ENCODE data around the gene TOMM70. TPM values are rescaled to one million over a fixed set of nuclear protein-coding genes. Genes with fewer than 3 reads are reported as not detected.

The TOMM70 gene
- total and polyA plus RNA-seq, 2 donors from 2014 or later = 27.6 to 42.7 TPM

DNA sequence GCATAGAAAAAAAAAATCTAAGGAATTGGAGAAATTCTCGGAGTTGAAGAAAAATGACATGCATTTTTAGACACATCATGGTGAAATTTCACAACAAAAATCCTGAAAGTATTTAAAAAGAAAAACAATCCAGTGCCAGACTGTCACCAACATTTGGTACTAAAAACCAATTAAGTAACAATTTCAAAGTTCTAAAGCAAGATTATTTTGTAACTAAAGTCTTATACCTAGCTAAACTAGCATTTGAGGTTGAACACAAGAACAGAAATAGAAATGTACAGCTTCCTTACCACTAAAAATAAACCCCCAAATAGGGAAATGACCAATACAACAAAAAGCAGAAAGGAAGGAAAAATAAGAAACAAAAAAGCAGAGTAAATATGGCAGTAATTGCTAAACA is 11.9 kb downstream of the TOMM70 start:
- TF ChIP-seq, protein P1, sequence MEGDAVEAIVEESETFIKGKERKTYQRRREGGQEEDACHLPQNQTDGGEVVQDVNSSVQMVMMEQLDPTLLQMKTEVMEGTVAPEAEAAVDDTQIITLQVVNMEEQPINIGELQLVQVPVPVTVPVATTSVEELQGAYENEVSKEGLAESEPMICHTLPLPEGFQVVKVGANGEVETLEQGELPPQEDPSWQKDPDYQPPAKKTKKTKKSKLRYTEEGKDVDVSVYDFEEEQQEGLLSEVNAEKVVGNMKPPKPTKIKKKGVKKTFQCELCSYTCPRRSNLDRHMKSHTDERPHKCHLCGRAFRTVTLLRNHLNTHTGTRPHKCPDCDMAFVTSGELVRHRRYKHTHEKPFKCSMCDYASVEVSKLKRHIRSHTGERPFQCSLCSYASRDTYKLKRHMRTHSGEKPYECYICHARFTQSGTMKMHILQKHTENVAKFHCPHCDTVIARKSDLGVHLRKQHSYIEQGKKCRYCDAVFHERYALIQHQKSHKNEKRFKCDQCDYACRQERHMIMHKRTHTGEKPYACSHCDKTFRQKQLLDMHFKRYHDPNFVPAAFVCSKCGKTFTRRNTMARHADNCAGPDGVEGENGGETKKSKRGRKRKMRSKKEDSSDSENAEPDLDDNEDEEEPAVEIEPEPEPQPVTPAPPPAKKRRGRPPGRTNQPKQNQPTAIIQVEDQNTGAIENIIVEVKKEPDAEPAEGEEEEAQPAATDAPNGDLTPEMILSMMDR (IDR thresholded peaks at IDR 0.05; ENCODE audit: borderline replicate concordance, extremely low read depth, insufficient read depth) = no peak
- H3K4me1 ChIP-seq (ENCODE audit: control insufficient read depth in 2 of 3, insufficient read depth in 2 of 3, low read depth in 1 of 3, low read length in 3 of 3) = peaks cover 0 to 4% (median 0%) of the 10 kb centered on the region in 3 donors
- intact Hi-C loops (cut with DNase I) = no loop called here
- no peak overlapping the region for H3K4me3 ChIP-seq (ENCODE audit: low read length in 3 of 3)
- FAIRE-seq (no peak), DNase-seq (no peak)
- H3K9ac ChIP-seq (ENCODE audit: low read length in 3 of 3) = no peak overlapping the region
- H3K27ac ChIP-seq (ENCODE audit: low read depth in 2 of 2, low read length in 2 of 2) = no peak overlapping the region
- H3K27me3 ChIP-seq (ENCODE audit: control insufficient read depth, insufficient read depth, low read length) = no peaks in the 10 kb centered on the region
- peaks cover 0 to 10% (median 5%) of the 10 kb centered on the region in 3 donors for H3K36me3 ChIP-seq (ENCODE audit: control insufficient read depth in 2 of 3, insufficient read depth in 3 of 3, low read length in 3 of 3)
- peaks cover 0 to 4% (median 0%) of the 10 kb centered on the region in 3 donors for H3K9me3 ChIP-seq (ENCODE audit: control insufficient read depth in 2 of 3, insufficient read depth in 1 of 3, low read length in 3 of 3)

DNA sequence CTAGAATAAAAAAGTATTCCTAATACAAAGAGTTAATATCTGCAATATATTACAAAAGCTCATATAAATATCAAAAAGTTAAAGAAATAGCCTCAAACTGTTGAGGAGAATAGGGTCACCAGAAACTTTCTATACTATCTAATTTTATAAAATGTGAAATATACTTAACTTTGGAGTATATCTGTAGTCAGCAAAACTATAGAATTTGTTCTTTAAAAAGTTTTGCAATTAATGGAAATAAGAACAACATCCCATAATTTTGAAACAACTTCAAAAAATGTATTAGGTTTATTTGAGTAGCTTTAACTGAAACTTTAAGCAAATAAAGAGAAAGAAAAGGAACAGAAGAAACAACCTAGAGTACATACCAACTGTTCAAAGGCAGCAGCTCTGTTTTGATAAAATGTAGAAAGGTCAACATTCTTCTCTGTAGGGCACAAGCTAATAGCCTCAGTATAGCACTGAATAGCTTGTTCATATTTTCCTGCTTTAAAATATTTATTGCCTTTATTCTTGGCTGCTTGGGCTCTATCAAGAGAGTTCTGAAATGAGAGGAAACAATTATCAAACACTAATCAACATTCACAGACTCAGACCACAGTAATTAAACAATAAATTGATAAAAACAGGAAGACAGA is 14.3 kb downstream of the TOMM70 start:
- Histone ChIP-seq H3K27me3 (ENCODE audit: control insufficient read depth, insufficient read depth, low read length) (no peaks in the 10 kb centered on the region), H3K27ac (ENCODE audit: low read depth in 2 of 2, low read length in 2 of 2) (no peak overlapping the region), H3K4me1 (ENCODE audit: control insufficient read depth in 2 of 3, insufficient read depth in 2 of 3, low read depth in 1 of 3, low read length in 3 of 3) (peaks cover 0 to 4% (median 0%) of the 10 kb centered on the region in 3 donors), H3K36me3 (ENCODE audit: control insufficient read depth in 2 of 3, insufficient read depth in 3 of 3, low read length in 3 of 3) (peaks cover 3 to 24% (median 9%) of the 10 kb centered on the region in 3 donors), H3K4me3 (ENCODE audit: low read length in 3 of 3) (no peak overlapping the region), H3K9me3 (ENCODE audit: control insufficient read depth in 2 of 3, insufficient read depth in 1 of 3, low read length in 3 of 3) (peaks cover 0 to 4% (median 0%) of the 10 kb centered on the region in 3 donors), H3K9ac (ENCODE audit: low read length in 3 of 3) (no peak overlapping the region)
- DNase-seq (no peak), FAIRE-seq (peak; percentile 46)
- intact Hi-C loops (cut with DNase I) = no loop called here
- TF ChIP-seq, protein P1 (IDR thresholded peaks at IDR 0.05; ENCODE audit: borderline replicate concordance, extremely low read depth, insufficient read depth) = no peak

DNA sequence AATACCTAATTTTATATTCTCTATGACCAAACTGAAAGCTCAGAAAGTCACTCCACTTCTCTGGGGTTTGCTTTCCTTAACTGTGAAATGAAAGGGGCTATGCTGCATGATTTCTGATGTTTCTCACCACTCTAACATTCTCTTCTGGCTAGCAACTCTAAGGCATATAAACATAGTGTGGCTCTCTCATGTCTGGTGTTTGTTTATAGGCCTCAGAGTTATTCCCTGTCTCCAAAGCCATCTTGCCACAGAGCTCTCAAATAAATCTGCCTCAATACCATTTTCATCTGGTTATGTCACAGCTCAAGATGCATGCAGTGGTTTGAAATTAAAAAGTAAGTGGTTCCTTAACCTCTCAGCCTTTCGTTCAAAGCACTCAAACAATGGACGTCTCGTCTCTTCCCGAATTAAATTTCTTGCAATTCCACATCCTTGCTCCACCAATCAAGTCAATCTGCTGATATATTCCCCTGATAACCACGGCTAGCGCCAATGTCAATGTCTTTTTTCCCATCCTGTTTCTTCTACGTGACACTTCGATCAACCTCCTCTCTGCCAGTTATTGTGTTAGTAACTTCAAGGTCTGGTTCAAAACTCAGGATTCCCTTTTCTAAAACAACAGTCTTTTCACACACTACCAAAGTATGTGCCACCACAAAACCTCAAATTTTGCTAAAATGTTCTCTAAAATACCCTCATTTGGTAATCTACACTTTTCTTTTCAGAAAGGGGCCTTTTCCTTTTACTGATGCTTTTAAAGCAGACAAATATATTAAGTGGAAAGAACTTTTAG is 16.0 kb downstream of the TOMM70 start:
- Histone ChIP-seq H3K9me3 (ENCODE audit: control insufficient read depth in 2 of 3, insufficient read depth in 1 of 3, low read length in 3 of 3) (peaks cover 0 to 4% (median 0%) of the 10 kb centered on the region in 3 donors), H3K36me3 (ENCODE audit: control insufficient read depth in 2 of 3, insufficient read depth in 3 of 3, low read length in 3 of 3) (peaks cover 3 to 38% (median 11%) of the 10 kb centered on the region in 3 donors), H3K4me3 (ENCODE audit: low read length in 3 of 3) (no peak overlapping the region), H3K27me3 (ENCODE audit: control insufficient read depth, insufficient read depth, low read length) (no peaks in the 10 kb centered on the region), H3K9ac (ENCODE audit: low read length in 3 of 3) (no peak overlapping the region), H3K4me1 (ENCODE audit: control insufficient read depth in 2 of 3, insufficient read depth in 2 of 3, low read depth in 1 of 3, low read length in 3 of 3) (peaks cover 0 to 4% (median 0%) of the 10 kb centered on the region in 3 donors), H3K27ac (ENCODE audit: low read depth in 2 of 2, low read length in 2 of 2) (no peak overlapping the region)
- FAIRE-seq = no peak
- intact Hi-C loops (cut with DNase I) = no loop called here
- TF ChIP-seq, protein P1 (IDR thresholded peaks at IDR 0.05; ENCODE audit: borderline replicate concordance, extremely low read depth, insufficient read depth) = no peak
- no peak for DNase-seq
